NCI-H82 (cell line): ENCODE measurements around the gene ZNRF3.
A peak's percentile ranks its signal among the peaks of the same experiment; 100 is the strongest.

Experiments
- DNase-seq: peaks from one replicate; lab custom pipeline; 2025; lab: John Stamatoyannopoulos, UW

ZNRF3 gene

DNA sequence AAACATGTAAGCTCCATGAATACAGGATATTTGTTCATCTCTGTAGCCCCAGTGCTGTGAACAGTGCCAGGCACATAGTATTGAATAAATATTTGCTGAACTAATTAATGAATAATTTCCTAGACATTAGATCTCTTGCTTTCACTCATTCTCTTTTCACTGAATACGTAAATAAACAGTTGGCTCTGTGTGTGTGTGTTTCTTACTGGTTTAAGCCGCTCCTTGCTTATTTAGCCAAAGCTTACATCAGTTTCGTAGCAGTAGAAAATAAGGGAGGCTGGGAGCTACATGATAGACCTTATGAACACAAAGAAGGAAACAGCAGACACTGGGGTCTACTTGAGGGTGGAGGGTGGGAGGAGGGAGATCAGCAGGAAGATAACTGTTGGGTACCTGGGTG lies 206.7 kb downstream of the ZNRF3 start:
- no peak for DNase-seq

DNA sequence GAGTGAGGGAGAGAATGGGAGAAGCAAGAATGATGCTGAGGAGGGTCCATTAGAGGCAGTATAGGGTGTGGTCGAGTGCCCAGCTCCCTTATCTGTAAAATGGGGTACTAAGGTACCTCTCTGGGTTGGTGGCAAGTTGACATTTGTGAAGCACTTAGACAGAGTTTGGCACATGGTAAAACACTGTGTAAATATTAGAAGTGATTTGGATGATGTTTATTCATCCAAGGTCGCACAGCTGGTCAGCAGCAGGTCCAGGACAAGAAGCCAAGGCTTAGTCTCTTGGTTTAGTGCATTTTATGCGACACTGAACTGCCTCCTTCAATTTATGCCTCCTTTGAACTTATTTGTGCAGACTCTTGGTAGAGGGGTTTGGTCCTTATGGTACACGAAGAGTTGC lies 208.9 kb downstream of the ZNRF3 start:
- no peak for DNase-seq

DNA sequence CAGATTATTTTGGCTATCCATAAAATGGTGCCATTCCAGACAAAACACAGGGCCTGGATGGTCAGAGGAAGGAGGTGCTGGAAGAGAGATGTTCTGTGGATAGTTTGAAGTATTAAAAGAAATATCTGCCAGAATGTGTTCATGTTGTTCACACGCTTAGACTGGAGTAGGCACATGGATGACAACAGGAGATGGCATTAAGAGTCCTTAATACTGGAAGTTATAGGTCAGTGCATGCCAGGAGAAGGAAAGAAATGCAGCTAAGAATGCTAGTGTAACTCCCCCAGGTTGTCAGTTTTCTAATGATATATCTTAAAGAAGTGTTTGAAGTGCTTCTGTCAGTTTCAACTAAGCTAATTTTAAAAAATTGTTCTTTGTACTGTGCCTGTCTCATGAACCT lies 209.7 kb downstream of the ZNRF3 start:
- no peak for DNase-seq

DNA sequence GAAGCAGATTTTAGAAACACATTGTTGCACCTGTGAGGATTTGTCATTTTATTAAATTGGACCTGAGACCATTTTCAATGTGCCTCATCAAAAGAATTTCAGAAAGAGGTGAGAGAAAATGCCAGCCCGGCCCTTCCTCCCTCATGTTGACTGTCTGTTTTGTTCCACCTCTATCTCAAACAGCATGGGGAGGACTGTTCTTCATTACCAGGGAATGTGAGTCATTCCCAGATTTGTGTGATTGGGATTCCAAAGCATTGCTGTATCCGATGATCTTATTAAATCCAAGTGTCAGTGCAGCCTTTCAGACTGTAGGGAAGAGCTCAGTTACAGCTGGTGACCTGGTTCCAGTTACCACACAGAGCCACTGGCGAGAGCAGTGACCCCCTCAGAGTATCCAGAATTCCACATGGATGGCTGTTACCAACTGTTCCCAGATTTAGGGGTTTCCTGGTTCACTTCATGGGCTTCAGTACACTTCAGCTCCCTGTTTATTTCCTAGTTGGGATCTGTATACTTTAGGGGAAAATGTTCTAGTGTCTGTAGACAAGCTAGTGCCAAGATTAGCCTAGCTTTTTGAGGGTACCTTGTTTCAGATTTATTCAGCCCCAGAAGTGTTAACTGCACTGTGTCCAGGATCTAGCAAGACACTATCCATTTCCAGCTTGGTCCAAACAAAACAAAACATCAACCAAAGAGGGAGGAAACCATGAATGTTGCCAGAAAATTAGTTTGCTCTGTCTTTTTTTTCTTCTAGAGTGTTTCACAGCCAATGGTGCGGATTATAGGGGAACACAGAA lies 210.3 kb downstream of the ZNRF3 start:
- DNase-seq: peak; percentile 76

DNA sequence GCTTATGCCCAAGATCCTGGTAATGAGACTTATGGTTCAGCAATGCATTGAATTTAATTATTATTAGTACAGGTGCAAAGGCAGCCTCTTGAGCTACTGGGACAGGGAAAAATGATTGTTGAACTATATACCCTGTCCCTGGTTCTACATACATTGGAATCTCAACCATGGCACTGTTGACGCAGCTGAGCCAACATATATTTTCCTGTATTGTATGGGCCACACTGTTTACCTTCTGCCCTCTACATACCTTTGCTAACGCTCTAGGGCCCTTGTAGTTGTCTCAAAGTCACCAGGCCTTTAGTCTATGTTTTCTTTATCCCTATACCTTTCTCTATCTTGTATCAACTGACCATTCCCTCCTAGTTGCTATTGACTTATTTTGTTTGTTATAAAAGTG lies 212.1 kb downstream of the ZNRF3 start:
- DNase-seq: no peak

DNA sequence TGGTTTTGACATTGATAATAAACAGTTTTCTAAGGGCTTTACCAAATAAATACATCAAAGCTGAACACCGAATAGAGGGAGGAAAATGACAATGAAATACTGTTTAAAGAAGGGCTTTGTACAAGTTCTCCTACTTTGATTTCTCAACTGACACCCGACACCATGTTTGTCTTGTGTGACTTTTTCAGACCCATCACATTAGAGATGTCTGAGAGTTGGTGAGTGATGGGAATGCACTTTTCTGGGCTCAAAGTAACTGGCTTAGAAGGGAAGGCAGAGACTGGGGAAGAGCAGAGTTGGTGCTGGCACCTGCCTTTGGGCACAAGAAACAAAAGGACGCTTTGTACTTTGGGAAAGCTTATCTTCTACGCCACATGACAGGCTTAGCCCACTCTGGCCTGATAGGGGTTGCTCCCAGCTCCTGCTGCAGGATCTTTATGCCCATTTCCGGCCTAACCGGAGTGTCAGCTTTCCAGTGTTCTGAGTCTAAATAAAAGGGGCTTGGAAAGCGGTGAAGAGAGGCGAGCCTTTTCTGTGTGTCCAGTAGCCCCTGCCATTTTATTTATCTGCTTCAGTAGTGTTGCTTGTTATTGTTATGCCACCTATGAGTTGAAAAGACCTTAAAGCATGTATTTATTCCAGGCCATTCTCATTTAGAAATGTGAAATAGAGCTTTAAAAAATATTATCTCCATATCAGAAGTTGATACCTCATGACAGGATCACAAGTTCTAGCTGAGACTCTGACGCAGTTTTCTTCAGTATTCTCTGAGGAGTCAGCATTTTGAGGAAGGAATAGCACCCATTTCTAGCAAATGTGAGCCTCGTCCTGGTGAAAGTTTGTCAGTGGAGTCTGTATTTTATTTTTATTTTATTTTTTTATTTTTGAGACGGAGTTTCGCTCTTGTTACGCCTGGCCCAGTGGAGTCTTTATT lies 213.6 kb downstream of the ZNRF3 start:
- DNase-seq: no peak

DNA sequence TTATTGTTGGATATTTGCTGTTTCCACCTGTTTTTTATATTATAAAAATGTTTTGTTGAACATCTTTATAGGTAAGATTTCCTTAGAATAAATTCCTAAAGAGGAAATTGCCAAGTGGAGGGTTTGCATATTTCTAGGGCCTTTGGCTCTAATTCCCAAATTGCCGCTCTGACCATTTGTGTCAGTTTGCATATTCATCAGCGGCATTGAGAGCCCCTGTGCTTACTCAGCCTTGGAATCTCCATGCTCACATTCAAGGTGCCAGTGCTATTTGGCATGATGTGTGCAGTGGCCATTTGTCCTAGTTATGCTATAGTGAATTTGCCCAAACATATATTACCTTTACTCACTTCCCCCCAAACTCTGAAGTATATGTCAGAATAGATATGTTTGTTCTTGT lies 214.9 kb downstream of the ZNRF3 start:
- no peak for DNase-seq

DNA sequence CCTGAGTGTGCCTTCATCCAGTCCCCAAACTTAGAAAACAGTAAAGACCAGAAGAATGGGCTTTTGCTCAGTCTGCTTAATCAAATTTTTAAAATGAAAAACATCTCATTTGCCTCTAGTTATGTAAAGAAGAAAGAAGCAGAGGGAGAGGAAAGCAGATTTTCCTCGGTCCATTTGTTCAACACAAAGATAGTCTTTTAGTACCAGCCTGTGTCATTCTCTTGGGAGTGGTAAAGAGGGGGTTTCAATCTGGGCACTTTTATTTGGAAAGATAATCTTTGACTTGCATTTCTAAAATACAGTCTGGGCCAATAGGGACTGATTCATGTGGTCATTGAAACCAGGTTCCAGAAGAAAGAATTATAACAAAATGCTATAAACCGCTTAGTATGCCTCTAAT lies 218.9 kb downstream of the ZNRF3 start:
- DNase-seq: no peak

DNA sequence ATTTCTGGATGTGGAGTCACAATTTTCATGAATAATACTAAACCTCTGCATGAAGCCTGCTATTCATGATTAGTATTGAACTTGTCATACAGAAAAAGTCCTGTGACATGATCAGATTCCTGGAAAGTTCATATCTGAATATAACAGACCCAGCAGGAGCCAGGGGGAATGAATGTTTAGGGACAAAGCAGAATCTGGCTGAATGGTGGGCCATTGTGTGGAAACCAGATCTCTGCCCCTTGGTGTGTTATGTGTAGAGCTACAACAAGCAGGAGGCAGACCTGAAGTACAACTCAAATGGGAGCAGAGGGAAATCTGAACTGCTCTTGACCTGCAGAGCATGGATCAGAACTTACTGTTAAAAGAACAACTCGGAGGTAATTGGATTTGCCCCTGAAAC lies 219.7 kb downstream of the ZNRF3 start:
- peak; percentile 38 for DNase-seq

DNA sequence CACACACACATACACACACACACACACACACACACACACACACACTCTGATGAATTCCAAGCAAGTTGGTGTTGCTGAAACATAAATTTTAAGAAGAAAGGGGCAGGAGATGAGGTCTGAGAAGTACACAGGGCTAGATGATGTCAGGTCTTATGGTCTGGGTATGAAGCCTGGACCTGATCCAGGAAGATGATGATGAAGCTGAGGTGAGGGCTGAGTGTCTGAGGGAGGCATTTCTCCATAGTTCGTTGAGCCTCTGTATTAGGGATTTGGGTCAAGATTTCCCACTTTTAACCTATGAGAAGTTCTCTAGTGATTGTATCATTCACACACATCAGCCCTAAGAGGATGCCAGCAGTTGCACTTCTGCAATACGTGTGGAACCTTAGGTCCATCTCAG lies 222.1 kb downstream of the ZNRF3 start:
- peak; percentile 18 for DNase-seq

DNA sequence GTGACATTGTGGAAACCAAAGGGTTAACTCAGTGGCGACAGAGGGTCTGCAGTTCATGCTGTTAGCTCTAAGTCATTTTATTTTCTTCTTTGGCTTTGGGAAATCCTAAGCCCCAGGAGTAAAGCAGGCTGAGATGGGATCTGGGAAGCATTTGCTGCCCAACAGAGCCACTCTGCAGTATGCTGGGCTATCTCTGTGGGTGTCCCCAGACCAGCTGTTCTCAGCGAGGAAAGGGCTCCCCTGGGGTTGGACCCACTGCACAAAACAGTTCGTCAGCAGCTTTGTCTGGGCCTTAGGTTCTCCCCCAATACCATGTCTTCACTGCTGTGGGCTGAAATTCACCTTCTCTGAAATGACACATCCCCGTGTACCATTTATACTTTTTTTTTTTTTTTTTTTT lies 223.5 kb downstream of the ZNRF3 start:
- peak; percentile 79 for DNase-seq
